KOPT-K1 (cell line): ENCODE data around the gene DIPK1C.

Source experiments
- H3K27ac ChIP-seq: fragments of 200-600 bp; sonication (generic); 2 replicates; pipeline ENCODE4 v1.5.1; 2016; ENCODE audit warnings: antibody characterized with exemption, mild to moderate bottlenecking, low read depth, low read length; ENCODE audit not compliant: poor library complexity, severe bottlenecking
- H3K36me3 ChIP-seq: fragments of 200-600 bp; sonication (generic); 2 replicates; pipeline ENCODE4 v1.5.1; 2017; ENCODE audit warnings: antibody characterized with exemption, mild to moderate bottlenecking, low read length, moderate library complexity; ENCODE audit not compliant: insufficient read depth
- H3K9me3 ChIP-seq: fragments of 200-600 bp; sonication (generic); 2 replicates; pipeline ENCODE4 v1.5.1; 2017; ENCODE audit warnings: antibody characterized with exemption, low read length, mild to moderate bottlenecking; ENCODE audit not compliant: insufficient read depth, poor library complexity, severe bottlenecking

Gene DIPK1C

DNA sequence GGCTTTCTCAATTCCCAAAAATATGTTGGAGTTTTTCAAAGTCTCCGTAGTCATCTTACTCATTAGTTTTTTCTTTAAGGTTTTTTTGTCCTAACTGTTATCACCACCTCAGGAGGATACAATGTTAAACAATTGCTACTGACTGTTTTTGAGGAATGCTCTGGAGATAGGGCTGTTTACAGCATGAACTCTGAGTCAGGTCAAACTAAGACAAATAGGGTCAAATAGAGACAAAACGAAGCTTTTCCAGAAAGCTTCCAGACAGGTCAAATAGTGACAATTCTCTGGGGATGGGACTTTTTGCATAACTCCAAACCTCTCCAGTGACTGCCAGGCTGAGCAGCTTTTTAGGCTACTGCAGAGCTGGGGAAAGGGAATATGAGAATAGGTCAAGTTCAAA is 15.2 kb upstream of the DIPK1C start:
- H3K36me3 ChIP-seq: no peaks in the 10 kb centered on the region
- no peak overlapping the region for H3K27ac ChIP-seq
- peaks cover 10% of the 10 kb centered on the region for H3K9me3 ChIP-seq

DNA sequence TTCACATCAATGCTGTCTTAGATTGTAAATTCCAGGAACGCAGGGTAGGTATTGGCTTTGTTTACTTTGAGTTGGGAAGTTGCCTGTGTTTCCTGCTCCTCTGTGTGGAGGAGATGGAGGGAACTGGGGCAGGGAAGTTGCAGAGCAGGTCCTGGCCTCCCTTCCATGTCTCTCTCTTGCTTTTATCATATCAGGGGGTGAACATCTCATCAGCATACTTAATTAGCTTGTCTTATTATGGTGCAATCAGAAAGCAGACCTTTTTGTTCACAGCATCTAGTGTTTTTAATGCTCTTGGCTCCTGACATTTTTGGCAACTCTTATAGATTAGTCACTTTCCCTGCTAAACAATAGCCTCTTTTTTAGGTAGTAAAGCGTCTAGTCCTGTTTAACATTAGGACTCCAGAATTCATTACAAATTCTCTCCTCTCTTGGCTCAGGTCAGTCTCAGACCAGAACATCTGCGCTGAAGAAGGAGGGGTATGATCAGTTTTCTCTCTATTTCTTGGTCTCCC is 11.5 kb upstream of the DIPK1C start:
- Histone ChIP-seq H3K36me3 (no peaks in the 10 kb centered on the region), H3K27ac (no peak overlapping the region), H3K9me3 (peaks cover 10% of the 10 kb centered on the region)

DNA sequence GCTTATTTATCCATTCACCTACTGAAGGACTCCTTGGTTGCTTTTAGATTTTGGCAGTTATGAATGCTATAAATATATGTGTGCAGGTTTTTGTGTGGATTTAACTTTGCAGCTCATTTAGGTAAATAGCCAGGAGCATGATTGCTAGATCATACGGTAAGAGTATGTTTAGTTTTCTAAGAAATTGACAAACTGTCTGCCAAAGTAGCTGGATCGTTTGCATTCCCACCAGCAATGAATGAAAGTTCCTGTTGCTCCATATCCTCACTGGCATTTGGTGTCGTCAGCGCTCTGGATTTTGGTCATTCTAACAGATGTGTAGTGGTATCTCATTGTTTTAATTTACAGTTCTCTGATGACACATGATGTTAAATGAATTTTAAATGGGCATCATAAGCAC is 8.7 kb upstream of the DIPK1C start:
- H3K36me3 ChIP-seq: no peaks in the 10 kb centered on the region
- no peak overlapping the region for H3K27ac ChIP-seq
- peaks cover 10% of the 10 kb centered on the region for H3K9me3 ChIP-seq

DNA sequence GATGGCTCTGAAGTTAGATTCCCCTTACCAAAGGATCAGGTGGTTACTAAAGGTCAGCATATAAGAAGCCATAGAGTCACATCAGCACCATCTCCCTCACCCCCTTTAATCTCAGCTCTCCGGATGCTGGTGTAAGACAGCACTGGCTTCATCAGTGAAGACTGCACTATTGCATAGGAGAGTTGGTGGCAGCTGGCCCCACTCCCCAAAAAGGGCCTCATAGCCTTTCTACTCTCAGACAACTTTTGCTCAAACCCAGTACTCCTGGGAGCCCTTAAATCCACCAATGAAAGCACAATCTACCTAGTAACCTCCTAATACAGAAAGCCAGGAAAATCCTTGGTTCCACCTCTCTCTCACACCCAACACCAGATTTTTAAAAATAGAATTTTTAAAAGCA is 6.9 kb upstream of the DIPK1C start:
- Histone ChIP-seq H3K27ac (no peak overlapping the region), H3K36me3 (no peaks in the 10 kb centered on the region), H3K9me3 (no peaks in the 10 kb centered on the region)

DNA sequence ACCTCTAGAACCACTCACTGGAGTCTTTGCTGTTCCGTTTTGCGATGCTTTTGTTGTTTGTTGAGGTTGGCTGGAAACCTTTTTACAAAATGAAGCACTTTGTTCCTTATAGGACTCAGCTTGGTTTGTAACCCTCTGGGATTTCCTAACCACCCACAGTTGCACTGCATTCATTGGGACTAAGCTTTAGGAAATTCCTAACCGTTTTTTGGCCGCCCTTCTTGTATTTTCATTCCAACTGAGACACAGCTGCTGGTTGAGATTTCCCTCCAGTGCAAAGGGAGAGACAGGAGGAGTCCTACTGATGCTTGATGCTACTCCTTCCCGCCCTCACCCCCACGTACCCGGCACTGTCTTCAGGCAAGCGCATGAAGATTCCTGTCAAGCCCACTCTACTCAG is 6.1 kb upstream of the DIPK1C start:
- H3K36me3 ChIP-seq: no peaks in the 10 kb centered on the region
- no peaks in the 10 kb centered on the region for H3K9me3 ChIP-seq
- no peak overlapping the region for H3K27ac ChIP-seq

DNA sequence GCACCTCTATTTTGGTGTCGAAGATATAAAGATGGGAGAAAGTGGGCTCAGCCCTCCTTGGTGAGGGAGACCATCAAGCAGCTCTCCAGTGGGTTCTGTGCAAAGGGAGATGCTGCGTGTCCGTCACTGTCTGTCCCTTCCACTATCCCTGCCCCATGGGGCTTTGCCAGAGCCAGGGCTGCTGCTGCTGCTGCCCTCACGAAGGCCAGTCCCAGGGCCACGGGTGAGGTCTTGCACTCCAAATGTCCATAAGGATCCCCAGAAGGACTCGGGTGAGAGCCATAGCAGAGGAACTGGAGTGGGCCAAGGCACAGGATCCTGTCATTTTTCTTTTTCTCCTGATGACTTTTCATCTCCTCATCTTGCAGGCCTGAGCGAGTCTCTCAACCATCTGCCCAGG is 3.7 kb upstream of the DIPK1C start:
- H3K27ac ChIP-seq: no peak overlapping the region
- H3K9me3 ChIP-seq: no peaks in the 10 kb centered on the region

DNA sequence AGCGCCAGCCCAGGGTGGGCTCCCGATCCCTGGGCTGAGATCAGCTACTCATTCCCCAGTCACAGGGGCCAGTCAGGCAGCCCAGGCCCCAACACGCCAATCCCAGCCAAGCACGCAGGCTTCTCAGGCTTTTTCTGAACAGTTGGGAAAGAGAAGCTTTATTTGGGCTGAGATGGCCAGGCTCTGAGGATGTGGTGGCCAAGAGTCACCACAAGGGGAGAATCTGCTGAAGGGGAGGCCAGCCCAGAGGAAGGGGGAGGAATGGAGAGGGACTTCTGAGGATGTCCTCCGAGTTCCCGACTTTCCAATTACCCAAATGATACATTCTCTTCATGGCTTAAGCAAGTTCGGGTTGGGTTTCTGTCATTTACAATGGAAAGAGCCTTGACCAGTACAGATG is 2.8 kb upstream of the DIPK1C start:
- Histone ChIP-seq H3K9me3 (no peaks in the 10 kb centered on the region), H3K36me3 (no peaks in the 10 kb centered on the region), H3K27ac (no peak overlapping the region)

More for the DNA sequence above, 3.7 kb upstream of the DIPK1C start:
- no peaks in the 10 kb centered on the region for H3K36me3 ChIP-seq

DNA sequence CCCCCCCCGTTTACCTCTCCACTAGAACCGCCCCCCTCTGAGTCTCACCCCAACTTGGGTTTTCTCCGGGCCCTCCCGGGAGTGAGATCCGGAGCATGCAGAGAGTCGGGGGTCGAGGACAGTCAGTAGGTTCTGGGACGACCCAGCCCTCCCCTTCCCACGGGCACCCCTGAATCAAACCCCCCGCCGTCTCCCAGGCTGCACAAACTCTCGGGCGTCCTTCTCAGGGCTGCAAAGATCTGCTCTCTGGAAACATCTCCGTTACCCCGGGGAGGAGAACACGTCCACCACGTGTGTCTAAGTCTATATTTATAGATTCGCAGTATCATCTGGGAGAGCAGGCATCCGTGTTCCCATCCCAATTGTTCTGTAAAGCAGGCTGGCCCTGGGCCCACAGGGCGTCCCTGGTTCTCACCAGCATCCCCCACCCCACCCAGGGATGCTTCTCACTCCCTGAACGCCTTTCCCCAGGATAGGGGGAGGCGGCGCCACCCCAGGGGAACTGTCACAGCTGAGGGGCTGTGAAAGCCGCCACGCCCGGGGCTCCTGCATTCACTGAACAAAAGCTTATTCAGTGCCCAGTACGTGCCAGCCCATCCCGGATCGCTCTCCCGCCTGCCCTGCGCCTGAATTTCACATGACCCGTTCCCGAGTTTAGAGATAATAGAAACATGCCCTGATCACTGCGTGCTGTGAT is 765 bp upstream of the DIPK1C start:
- Histone ChIP-seq H3K9me3 (no peaks in the 10 kb centered on the region), H3K36me3 (no peaks in the 10 kb centered on the region), H3K27ac (no peak overlapping the region)

DNA sequence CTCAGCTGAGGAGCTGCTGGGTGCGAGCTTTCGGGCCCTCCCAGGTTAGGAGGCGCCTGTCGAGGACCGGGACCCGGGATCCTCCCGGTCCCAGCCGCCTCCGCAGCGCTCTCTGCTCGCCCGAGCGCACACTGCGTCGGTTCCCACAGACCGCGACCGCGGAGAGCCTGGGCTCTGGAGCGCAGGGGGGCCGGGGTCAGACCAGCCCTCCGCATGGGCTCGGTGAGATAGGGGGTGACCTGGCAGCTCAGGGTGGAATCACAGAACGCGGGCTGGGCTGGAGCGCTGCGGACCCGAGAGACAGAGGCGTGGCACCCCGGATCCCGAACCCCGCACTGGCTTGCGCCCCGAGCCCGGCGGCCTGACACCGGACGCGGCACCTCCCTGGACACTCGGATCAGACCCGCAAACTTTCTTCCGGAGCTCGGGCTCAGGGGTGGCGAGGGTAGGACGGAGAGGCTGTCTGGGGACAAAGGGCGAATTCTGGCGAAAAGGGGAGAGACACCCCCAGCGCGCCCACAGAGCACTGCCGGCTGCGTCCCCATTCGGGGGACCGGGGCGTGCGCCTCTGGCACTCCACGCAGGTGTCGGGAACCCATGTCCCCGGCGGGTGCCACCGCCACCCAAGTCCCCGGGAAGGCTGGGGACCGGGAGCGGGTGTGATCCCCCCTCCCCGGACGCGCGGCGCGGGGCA is 612 bp downstream of the DIPK1C start:
- Histone ChIP-seq H3K27ac (no peak overlapping the region), H3K9me3 (no peaks in the 10 kb centered on the region), H3K36me3 (no peaks in the 10 kb centered on the region)

DNA sequence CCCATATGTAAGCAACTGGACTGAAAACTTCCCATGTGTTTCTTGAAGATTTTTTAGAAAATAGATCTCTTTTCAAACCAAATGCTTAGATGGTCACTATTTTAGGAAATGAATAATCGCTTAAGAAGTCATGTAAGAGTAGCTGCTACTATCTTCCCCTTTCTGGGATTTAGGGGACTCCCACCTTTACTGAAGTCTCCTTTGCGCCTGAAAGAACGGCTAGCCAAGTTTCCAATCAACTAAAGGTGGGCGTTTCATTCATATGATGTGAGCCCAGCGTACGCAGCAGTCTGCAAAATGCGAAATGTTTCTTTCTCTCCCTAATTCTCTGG is 1.1 kb downstream of the DIPK1C start:
- Histone ChIP-seq H3K9me3 (no peaks in the 10 kb centered on the region), H3K27ac (no peak overlapping the region), H3K36me3 (no peaks in the 10 kb centered on the region)

DNA sequence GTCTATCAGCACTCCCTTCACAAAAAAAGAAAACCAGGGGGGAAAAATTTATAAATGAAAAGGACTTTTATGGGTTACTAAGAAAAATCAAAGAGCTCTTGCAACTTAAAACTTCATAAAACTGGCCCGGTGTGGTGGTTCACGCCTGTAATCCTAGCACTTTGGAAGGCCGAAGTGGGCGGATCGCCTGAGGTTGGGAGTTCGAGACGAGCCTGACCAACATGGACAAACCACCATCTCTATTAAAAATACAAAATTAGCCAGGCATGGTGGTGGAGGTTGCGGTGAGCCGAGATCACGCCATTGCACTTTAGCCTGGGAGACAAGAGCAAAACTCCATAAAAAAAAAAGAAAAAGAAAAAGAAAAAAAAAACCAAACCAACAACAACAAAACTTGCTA is 1.7 kb downstream of the DIPK1C start:
- Histone ChIP-seq H3K27ac (no peak overlapping the region), H3K36me3 (no peaks in the 10 kb centered on the region), H3K9me3 (no peaks in the 10 kb centered on the region)

DNA sequence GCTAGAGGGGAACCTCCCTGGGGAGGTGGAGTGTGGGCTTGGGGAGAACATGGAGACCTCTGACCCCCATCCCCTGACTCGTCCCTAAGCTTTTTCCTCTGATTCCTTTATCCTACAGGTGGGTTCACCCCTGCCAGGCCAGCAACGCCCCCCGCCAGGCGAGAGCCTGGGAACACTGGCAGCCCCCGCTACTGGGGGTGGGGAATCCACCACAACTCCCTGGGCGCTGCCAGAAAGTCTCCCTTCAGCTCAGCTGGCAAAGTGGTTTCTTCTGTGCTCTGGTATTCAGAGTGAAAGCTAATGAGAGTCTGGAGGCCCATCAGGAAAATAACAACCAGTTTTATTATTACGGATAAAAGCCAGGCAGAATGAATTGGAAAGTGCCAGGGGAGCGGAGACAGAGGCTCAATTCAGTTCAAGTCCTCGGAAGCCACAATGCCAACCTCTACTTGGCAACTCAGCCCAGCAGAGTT is 2.8 kb downstream of the DIPK1C start:
- Histone ChIP-seq H3K36me3 (no peaks in the 10 kb centered on the region), H3K9me3 (no peaks in the 10 kb centered on the region), H3K27ac (no peak overlapping the region)

DNA sequence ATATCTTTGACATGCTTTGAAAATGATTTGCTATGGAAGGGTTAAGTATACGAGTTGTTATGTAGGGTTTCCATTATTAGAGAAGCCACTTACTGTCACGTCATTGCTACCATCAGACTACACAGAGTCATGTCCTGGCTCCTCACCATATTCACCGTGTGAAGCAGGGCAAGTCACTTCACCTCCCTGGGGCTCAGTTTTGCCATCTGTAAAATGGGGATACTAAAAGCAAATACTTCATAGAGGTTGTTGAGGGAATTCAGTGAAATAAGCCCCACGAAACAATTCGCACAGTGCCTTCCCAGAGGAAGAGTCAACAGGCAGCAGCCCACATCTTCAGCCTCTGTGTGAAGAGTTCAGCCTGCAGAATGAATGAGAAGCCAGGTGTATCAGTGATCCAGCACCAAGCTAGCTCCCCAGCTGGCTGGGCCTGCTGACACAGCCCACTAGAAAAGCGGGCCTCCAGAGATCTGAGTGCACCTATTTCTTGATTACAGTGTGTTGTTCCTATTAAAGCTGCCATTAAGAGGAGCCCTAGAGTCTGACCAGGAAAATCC is 3.4 kb downstream of the DIPK1C start:
- Histone ChIP-seq H3K27ac (no peak overlapping the region), H3K9me3 (no peaks in the 10 kb centered on the region), H3K36me3 (no peaks in the 10 kb centered on the region)

DNA sequence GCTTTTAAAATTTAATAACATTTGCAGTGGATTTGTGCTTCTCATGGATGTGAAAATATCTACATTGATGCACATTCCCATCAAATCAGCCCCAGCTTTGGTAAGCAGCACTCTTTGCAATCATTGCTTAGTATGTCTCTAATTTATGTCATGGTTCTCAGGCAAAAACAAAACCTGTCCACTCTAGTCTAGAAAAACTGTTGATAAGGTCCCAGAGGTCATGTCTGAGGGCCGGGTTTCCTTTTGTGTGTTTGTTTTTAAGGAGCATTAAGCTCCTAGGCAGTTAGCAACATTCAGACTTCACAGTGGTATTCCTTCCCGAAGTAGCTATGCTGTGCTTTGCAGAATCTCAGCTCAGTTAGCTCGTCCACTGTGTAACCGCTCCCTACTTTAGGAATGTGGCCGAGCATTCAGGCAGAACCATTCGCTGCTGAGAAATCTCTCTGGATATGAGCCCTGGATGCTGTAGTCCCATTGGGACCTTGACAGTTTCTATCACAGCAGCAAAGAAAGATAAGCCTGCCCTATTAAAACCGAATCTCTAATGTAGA is 4.0 kb downstream of the DIPK1C start:
- H3K27ac ChIP-seq: no peak overlapping the region
- H3K9me3 ChIP-seq: no peaks in the 10 kb centered on the region
- no peaks in the 10 kb centered on the region for H3K36me3 ChIP-seq

DNA sequence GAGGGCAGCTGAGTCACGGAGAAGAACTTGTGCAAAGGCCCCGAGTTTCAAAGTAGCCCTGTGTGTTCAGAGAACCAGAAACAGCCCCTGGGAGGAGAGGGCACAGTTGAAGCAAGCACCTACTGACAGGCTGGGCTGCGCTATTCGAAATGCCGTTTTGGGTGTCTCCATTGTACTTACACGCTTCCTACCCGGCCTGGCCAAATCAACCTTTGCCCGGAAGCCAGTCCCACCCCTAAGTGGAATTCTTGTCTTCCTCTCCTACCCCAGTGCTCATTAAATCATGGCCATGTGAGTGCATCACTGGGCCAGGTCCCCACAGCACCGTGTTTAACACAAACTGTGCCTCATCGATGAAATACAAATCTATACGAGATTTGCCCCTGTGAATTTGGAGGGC is 6.0 kb downstream of the DIPK1C start:
- Histone ChIP-seq H3K27ac (no peak overlapping the region), H3K9me3 (no peaks in the 10 kb centered on the region), H3K36me3 (no peaks in the 10 kb centered on the region)
